MCF 10A (cell line): ENCODE results near the gene ZNF134. TPM values are rescaled to one million over a fixed set of nuclear protein-coding genes. Genes with fewer than 3 reads are reported as not detected.

Experiments used
- Bru-seq: library from RNA; stranded (reverse); fragments of 400-500 nt; gene quantifications from one replicate; lab custom pipeline; 2021; lab: Mats Ljungman, UMichigan
- BruChase-seq, 2 experiments: library from RNA; stranded (reverse); fragments of 400-500 nt; gene quantifications; one replicate each; lab custom pipeline; 2021; lab: Mats Ljungman, UMichigan
- BruUV-seq: library from RNA; stranded (reverse); fragments of 400-500 nt; replicated peaks from 2 replicates; lab custom pipeline; 2021; lab: Mats Ljungman, UMichigan
- CTCF ChIA-PET: fragments of 300-600 bp; sonication (Branson Sonifier 250); formaldehyde crosslinking; extraction: SDS; loops from one replicate; lab custom pipeline; 2021; ENCODE audit warnings: antibody characterized with exemption, inconsistent platforms; lab: Yijun Ruan, JAX
- POLR2A ChIA-PET: fragments of 300-600, 350-650 bp; sonication (Branson Sonifier 250); formaldehyde crosslinking; extraction: SDS; loops from one replicate; lab custom pipeline; 2020; ENCODE audit warnings: antibody characterized with exemption, inconsistent platforms; lab: Yijun Ruan, JAX
- DNase-seq: peaks from one replicate; pipeline ENCODE4 v3.0.0-alpha.2; 2018; ENCODE audit not compliant: unreplicated experiment
- H3K27ac Mint-ChIP-seq: one replicate; pipeline ENCODE4 v1.8.0; 2022; ENCODE audit warnings: mild to moderate bottlenecking, low read depth, mixed read lengths; ENCODE audit not compliant: unreplicated experiment
- H3K27me3 Mint-ChIP-seq: one replicate; pipeline ENCODE4 v1.8.0; 2022; ENCODE audit warnings: mixed read lengths; ENCODE audit not compliant: insufficient read depth, unreplicated experiment
- H3K36me3 Mint-ChIP-seq: one replicate; pipeline ENCODE4 v1.8.0; 2022; ENCODE audit warnings: mild to moderate bottlenecking, moderate library complexity, mixed read lengths; ENCODE audit not compliant: insufficient read depth, unreplicated experiment
- H3K4me1 Mint-ChIP-seq: one replicate; pipeline ENCODE4 v1.8.0; 2022; ENCODE audit warnings: mixed read lengths; ENCODE audit not compliant: insufficient read depth, unreplicated experiment
- H3K4me3 Mint-ChIP-seq: one replicate; pipeline ENCODE4 v1.8.0; 2022; ENCODE audit warnings: mild to moderate bottlenecking, moderate library complexity, mixed read lengths; ENCODE audit not compliant: unreplicated experiment
- H3K9me3 Mint-ChIP-seq: one replicate; pipeline ENCODE4 v1.8.0; 2022; ENCODE audit warnings: mixed read lengths; ENCODE audit not compliant: unreplicated experiment
- intact Hi-C: fragments of 100-400 bp; cut with micrococcal nuclease; formaldehyde crosslinking; loops from 2 replicates; pipeline ENCODE4 v1.14.1; 2022
- long read RNA-seq: library from polyadenylated mRNA; stranded (forward); transcript quantifications from one replicate; pipeline ENCODE4 v2.0.0, GENCODE V29; 2022
- total RNA-seq: library from RNA; stranded (reverse); gene quantifications from 2 replicates; pipeline ENCODE4 v1.2.3, GENCODE V29; 2022
- TF ChIP-seq, protein P1 (sequence below): fragments of 200-600 bp; IDR thresholded peaks from one replicate; pipeline ENCODE4 v1.8.0; 2022; ENCODE audit warnings: antibody characterized with exemption, mild to moderate bottlenecking; ENCODE audit not compliant: unreplicated experiment

ZNF134 gene
- total RNA-seq (16.4 and 18.8 TPM in 2 replicates), Bru-seq, nascent RNA (percentile 86 among the genes with signal in this experiment), BruChase-seq, experiment 1, labeled RNA remaining after a 6-hour chase (percentile 66 among the genes with signal in this experiment), BruChase-seq, experiment 2, labeled RNA remaining after a 2-hour chase (percentile 93 among the genes with signal in this experiment)
- long read RNA-seq, full-length matches to known transcripts = 36 of 38 reads
- long read RNA-seq, partial matches to known transcripts = 0 of 38 reads
- long read RNA-seq, other reads (novel, unspliced or antisense) = 2 of 38 reads

DNA sequence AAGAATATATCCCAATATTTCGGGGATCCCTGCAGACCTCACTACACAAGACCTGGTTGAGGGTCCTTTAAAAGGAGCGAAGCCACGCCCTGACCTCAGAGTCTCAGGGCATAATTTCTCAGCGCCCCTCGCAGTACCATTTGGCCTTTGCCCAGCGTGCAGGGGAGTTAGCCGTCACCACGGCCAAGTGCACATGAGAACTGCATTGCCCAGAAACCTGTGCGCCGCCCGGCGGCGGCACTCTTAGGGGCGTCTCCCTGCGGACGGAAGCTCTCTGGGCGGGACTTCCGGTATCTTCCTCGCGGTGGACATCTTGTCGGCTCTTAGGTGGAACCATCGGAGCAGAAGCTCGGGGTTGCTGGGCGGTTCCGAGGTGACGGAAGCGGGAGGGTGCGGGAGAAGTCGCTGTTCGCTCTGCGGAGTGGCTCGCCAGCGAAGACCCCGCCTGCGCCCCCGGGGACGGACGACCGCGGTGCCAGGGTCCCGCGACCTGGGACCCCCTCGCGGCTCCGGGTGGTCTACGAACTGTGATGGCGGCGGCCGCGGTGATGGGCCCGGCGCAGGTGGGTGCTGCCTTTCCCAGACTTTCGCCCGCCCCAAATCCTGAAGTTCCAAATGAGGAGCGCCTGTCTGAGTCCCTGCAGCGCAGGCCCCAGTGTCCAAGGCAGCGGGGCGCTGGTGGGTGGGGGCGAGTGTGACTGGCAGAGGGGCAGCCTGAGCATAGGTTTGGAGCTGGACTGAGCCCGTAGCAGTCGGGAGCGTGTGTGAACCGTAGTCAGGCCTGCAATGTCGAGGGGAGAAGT lies at the start of gene ZNF134:
ZNF134 (plus strand) TSS at position 302 of the 803 bp plus-strand sequence. CDS start 5,227 bp downstream, outside the sequence.
- Mint-ChIP-seq H3K27me3 (no peaks in the 10 kb centered on the region), H3K4me3 (peak within 1 kb of the TSS; percentile 83), H3K4me1 (peaks cover 16% of the 10 kb centered on the region), H3K9me3 (peaks cover 52% of the 10 kb centered on the region), H3K36me3 (peaks cover 42% of the 10 kb centered on the region), H3K27ac (peak within 1 kb of the TSS; percentile 86)
- peak; percentile 89 for DNase-seq
- ChIA-PET POLR2A (interaction anchor here (0.9 to 2.3 kb wide), 9 partner anchors 13 to 205 kb away, joined by 3 to 16 read pairs (median 4); partner anchors contain the start of genes ZNF211, ZNF416, ZNF551 and ZNF776), CTCF (interaction anchor here (0.7 kb wide), 1 partner anchor 25 kb away, joined by 3 read pairs; no protein-coding TSS in a partner anchor)
- TF ChIP-seq, protein P1, sequence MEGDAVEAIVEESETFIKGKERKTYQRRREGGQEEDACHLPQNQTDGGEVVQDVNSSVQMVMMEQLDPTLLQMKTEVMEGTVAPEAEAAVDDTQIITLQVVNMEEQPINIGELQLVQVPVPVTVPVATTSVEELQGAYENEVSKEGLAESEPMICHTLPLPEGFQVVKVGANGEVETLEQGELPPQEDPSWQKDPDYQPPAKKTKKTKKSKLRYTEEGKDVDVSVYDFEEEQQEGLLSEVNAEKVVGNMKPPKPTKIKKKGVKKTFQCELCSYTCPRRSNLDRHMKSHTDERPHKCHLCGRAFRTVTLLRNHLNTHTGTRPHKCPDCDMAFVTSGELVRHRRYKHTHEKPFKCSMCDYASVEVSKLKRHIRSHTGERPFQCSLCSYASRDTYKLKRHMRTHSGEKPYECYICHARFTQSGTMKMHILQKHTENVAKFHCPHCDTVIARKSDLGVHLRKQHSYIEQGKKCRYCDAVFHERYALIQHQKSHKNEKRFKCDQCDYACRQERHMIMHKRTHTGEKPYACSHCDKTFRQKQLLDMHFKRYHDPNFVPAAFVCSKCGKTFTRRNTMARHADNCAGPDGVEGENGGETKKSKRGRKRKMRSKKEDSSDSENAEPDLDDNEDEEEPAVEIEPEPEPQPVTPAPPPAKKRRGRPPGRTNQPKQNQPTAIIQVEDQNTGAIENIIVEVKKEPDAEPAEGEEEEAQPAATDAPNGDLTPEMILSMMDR = peak; percentile 27
- TSS peak; percentile 61 for BruUV-seq
- intact Hi-C loops = no loop called here

DNA sequence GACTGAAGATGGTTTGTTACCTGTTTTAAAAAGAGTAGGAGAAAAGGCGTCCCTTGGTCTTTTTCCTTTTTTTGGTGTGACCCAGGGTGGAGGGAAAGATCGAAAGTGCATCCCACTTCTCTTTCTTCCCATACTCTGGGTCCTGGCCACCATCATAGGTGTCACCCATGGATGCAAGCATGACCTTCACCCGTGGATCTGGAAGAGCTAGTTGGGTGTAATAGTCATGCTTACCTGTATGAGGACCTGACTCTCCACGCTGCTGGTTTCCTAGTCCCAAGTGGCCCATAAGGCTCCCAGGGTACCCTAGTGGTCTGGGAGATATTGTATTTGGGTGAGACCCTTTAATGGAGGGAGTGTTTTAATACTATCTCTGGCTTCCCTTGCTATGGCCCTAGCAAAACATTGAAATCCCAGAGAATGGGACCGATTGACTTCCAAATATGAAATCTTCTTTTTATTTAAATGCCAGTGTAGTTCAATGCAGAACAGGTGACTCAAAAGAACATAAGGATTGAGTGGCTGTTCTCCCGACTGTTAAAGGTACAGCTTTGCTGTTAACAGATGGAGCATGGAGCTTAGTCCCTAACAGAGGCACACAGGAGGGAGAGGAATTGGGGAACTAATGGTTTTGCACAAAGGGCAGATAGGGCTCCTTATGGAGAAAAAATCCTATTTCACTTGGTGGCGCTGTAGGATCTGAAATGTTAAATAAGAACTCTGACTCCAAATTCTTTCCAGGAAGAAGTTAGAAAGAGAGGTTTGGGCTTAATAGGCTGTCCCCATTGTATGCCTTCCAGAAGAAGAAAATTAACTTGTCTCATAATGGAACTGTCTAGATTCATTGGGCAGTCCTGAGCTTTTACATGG lies 47.4 kb upstream of the ZNF134 start:
- Mint-ChIP-seq H3K4me3 (no peak overlapping the region), H3K27me3 (no peaks in the 10 kb centered on the region), H3K9me3 (peaks cover 51% of the 10 kb centered on the region), H3K36me3 (no peaks in the 10 kb centered on the region), H3K27ac (no peak overlapping the region), H3K4me1 (no peaks in the 10 kb centered on the region)
- CTCF ChIA-PET = interaction anchor here (0.9 to 1.0 kb wide), 2 partner anchors 12 to 642 kb away, joined by 3 to 4 read pairs; partner anchors contain the start of gene ZNF416
- no TSS peak for BruUV-seq
- peak; percentile 50 for DNase-seq
- intact Hi-C loops = no loop called here
- TF ChIP-seq, protein P1 = no peak
- POLR2A ChIA-PET = interaction anchor here (1.0 kb wide), 1 partner anchor 123 kb away, joined by 4 read pairs; no protein-coding TSS in a partner anchor

DNA sequence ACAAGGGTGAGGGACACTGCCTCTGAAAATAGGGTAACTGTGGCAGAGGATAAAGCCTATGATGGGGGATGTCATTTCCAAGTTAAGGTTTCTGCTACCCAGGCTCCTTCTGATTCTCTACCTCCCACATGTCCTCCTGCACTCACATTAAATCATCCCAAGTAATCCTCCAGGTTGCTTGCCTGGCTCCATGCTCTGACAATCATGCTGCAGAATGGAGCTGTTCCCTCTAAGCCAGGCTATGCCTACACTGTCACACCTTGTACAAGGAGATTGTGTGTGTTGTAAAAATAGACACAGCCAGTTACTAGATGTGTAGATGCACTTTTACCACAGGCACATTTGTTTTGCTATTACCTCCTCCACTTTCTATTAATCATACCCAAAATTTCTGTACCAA lies 43.3 kb upstream of the ZNF134 start:
- H3K9me3 Mint-ChIP-seq = peaks cover 44% of the 10 kb centered on the region
- no peak for DNase-seq
- no TSS peak for BruUV-seq
- no peak overlapping the region for H3K4me3 Mint-ChIP-seq
- TF ChIP-seq, protein P1 = no peak
- POLR2A ChIA-PET = no interaction called here
- CTCF ChIA-PET = no interaction called here
- H3K36me3 Mint-ChIP-seq = peaks cover 36% of the 10 kb centered on the region
- intact Hi-C loops = loop anchor here (10.0 kb wide), 1 partner anchor 344 kb away; the partner anchor contains the start of gene ZNF417
- H3K27ac Mint-ChIP-seq = no peak overlapping the region
- H3K27me3 Mint-ChIP-seq = no peaks in the 10 kb centered on the region
- H3K4me1 Mint-ChIP-seq = no peaks in the 10 kb centered on the region
